Endodermal cell (in vitro differentiated cells): ENCODE results near the gene GPR149. TPM values are rescaled to one million over a fixed set of nuclear protein-coding genes. Genes with fewer than 3 reads are reported as not detected.

Experiments used
- DNase-seq: peaks from one replicate; pipeline ENCODE4 v3.0.0-alpha.2; 2017
- H3K27ac ChIP-seq: 2 replicates; pipeline ENCODE4 v1.5.1; 2013; ENCODE audit warnings: mild to moderate bottlenecking, low read depth, low read length, moderate library complexity
- H3K27me3 ChIP-seq: 2 replicates; pipeline ENCODE4 v1.6.1; 2013; ENCODE audit warnings: mild to moderate bottlenecking, low read length, moderate library complexity; ENCODE audit not compliant: insufficient read depth, control insufficient read depth, poor library complexity, severe bottlenecking
- H3K36me3 ChIP-seq: 2 replicates; pipeline ENCODE4 v1.7.0; 2013; ENCODE audit warnings: mild to moderate bottlenecking, low read length, moderate library complexity; ENCODE audit not compliant: control insufficient read depth, insufficient read depth
- H3K4me1 ChIP-seq: one replicate; pipeline ENCODE4 v1.7.0; 2013; ENCODE audit warnings: low read length; ENCODE audit not compliant: control insufficient read depth, insufficient read depth
- H3K4me3 ChIP-seq: 2 replicates; pipeline ENCODE4 v1.5.1; 2013; ENCODE audit warnings: mild to moderate bottlenecking, low read length, moderate library complexity
- H3K9ac ChIP-seq: 2 replicates; pipeline ENCODE4 v1.6.1; 2013; ENCODE audit warnings: mild to moderate bottlenecking, low read length, moderate library complexity; ENCODE audit not compliant: poor library complexity, severe bottlenecking; ENCODE audit errors: extremely low read depth
- H3K9me3 ChIP-seq: 2 replicates; pipeline ENCODE4 v1.6.1; 2013; ENCODE audit warnings: mild to moderate bottlenecking, low read length, moderate library complexity; ENCODE audit not compliant: control insufficient read depth
- H3K27ac Mint-ChIP-seq: 2 replicates; pipeline ENCODE4 v1.8.0; 2020; ENCODE audit warnings: mixed read lengths
- H3K27me3 Mint-ChIP-seq: 2 replicates; pipeline ENCODE4 v1.8.0; 2021; ENCODE audit warnings: mild to moderate bottlenecking, mixed read lengths; ENCODE audit not compliant: insufficient read depth
- H3K36me3 Mint-ChIP-seq: 2 replicates; pipeline ENCODE4 v1.8.0; 2020; ENCODE audit warnings: low read depth, mixed read lengths
- H3K4me1 Mint-ChIP-seq: 2 replicates; pipeline ENCODE4 v1.8.0; 2020; ENCODE audit warnings: mixed read lengths
- H3K4me3 Mint-ChIP-seq: 2 replicates; pipeline ENCODE4 v1.8.0; 2020; ENCODE audit warnings: mild to moderate bottlenecking, moderate library complexity, mixed read lengths
- H3K9me3 Mint-ChIP-seq: 2 replicates; pipeline ENCODE4 v1.8.0; 2020; ENCODE audit warnings: mild to moderate bottlenecking, mixed read lengths
- WGBS, 2 experiments: methylation state at CpG; one replicate each; pipeline versions ENCODE4 v1.1.5 to v1.1.7; 2013; ENCODE audit warnings: missing lambda C conversion rate in 2 of 2, mixed read lengths in 1 of 2; ENCODE audit not compliant: insufficient coverage in 1 of 2, insufficient read length in 1 of 2; 5-methylcytosine and 5-hydroxymethylcytosine counted together
- total RNA-seq, 2 donors: library from RNA; stranded (reverse); fragmentation: NEBNext Ultra II Directional in 1 of 2; extraction: Animal tissue kit (Norgen Biotek cat#: 25700) in 1 of 2; gene quantifications; 2 replicates in 1 of 2; 3 replicates in 1 of 2; pipeline ENCODE4 v1.2.1, GENCODE V29; 2021
- TF ChIP-seq, protein P1 (sequence below): fragments of 200-600 bp; sonication (generic); conservative IDR thresholded peaks from 2 replicates; pipeline ENCODE4 v1.5.0; 2021; ENCODE audit warnings: antibody characterized with exemption, mild to moderate bottlenecking

The GPR149 gene
- total RNA-seq, 2 donors from 2014 or later = not detected

- Mint-ChIP-seq H3K9me3 (no peaks in the 10 kb centered on the region), H3K27ac (no peak overlapping the region), H3K4me3 (no peak overlapping the region), H3K27me3 (peaks cover 12% of the 10 kb centered on the region), H3K36me3 (no peaks in the 10 kb centered on the region), H3K4me1 (no peaks in the 10 kb centered on the region)
- 35% methylated on average over 3 of the region's 3 CpGs; no CpG with 5 or more reads in 1 of the 2 experiments for WGBS, 2 experiments
- DNase-seq = peak; percentile 75
- Histone ChIP-seq H3K9ac (no peak overlapping the region), H3K27me3 (peaks cover 25% of the 10 kb centered on the region), H3K9me3 (no peaks in the 10 kb centered on the region), H3K4me3 (no peak overlapping the region), H3K4me1 (no peaks in the 10 kb centered on the region), H3K27ac (no peak overlapping the region), H3K36me3 (no peaks in the 10 kb centered on the region)
- TF ChIP-seq, protein P1, sequence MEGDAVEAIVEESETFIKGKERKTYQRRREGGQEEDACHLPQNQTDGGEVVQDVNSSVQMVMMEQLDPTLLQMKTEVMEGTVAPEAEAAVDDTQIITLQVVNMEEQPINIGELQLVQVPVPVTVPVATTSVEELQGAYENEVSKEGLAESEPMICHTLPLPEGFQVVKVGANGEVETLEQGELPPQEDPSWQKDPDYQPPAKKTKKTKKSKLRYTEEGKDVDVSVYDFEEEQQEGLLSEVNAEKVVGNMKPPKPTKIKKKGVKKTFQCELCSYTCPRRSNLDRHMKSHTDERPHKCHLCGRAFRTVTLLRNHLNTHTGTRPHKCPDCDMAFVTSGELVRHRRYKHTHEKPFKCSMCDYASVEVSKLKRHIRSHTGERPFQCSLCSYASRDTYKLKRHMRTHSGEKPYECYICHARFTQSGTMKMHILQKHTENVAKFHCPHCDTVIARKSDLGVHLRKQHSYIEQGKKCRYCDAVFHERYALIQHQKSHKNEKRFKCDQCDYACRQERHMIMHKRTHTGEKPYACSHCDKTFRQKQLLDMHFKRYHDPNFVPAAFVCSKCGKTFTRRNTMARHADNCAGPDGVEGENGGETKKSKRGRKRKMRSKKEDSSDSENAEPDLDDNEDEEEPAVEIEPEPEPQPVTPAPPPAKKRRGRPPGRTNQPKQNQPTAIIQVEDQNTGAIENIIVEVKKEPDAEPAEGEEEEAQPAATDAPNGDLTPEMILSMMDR = no peak
Measured at GRCh38 chr3:154421083-154421482, 8.9 kb downstream of the GPR149 start.

DNA sequence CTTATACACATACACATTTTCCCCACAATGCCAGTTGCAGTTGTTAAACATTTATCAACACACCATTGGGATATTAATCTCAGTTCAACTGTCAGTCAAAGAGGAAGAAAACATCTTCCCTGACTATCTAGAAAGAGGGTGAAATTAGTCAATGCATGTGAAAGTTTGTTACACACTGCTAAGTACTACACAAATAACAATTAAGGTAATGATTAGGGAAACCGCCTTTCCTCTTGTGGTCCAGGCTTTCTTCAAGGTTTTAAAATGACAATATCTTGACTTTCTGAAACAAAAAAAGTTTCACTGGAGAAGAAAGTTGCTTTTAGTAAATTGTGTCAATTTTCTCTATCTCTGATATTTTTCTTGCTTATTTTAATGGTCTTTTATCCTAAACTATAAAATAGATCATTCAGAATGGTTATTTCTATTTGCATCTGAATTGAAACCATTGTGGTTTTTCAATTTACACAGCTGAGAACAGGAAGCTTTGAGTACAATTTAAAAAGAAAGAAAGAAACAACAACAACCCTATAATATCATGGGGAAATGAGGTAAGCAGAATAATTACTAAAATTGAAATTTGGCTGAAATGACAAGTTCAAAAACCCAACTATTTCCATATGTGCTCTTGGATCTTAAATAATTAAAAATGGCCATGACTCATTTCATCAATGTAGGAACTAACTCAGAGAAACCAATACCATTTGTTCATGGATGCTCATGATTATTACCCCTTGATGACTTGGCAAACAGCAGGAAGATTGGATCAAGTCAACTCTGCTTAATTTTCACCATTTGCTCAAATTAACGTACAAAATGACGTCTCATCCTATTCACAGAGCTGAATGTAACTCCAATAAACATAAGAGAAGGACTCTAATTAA, 31.7 kb downstream of the GPR149 start:
- no peaks in the 10 kb centered on the region for H3K4me1 Mint-ChIP-seq
- H3K4me1 ChIP-seq = no peaks in the 10 kb centered on the region
- H3K4me3 Mint-ChIP-seq = no peak overlapping the region
- no peak overlapping the region for H3K27ac Mint-ChIP-seq
- no peaks in the 10 kb centered on the region for H3K27me3 ChIP-seq
- 90 to 93% methylated on average over 2 to 3 of the region's 3 CpGs for WGBS, 2 experiments
- H3K36me3 ChIP-seq = no peaks in the 10 kb centered on the region
- no peaks in the 10 kb centered on the region for H3K9me3 Mint-ChIP-seq
- no peaks in the 10 kb centered on the region for H3K9me3 ChIP-seq
- DNase-seq = no peak
- no peaks in the 10 kb centered on the region for H3K36me3 Mint-ChIP-seq
- no peaks in the 10 kb centered on the region for H3K27me3 Mint-ChIP-seq
- H3K4me3 ChIP-seq = no peak overlapping the region
- H3K27ac ChIP-seq = no peak overlapping the region
- TF ChIP-seq, protein P1 = no peak
- H3K9ac ChIP-seq = no peak overlapping the region

DNA sequence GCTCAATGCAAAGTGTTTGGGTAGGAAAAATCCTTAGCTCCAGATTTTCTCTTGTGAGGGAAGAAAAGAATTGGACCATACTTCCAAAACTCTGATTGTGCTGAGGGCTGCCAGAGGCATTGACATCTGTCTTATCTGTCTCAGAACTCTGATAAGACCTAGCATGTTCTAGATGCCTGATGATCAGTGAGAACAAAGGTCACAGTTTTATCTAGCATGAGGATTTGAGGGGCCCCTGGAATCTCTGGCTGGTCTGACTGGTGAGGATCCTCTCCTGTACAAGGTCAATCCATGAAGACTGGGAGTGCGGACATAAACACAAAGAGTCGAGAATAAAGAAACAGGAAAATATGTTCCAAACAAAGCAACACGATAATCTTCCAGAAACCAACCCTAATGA, 40.1 kb downstream of the GPR149 start:
- H3K9ac ChIP-seq = no peak overlapping the region
- DNase-seq = no peak
- 95% methylated on average over 3 of the region's 3 CpGs; no CpG with 5 or more reads in 1 of the 2 experiments for WGBS, 2 experiments
- TF ChIP-seq, protein P1 = no peak
- H3K9me3 ChIP-seq = no peaks in the 10 kb centered on the region
- H3K27me3 ChIP-seq = no peaks in the 10 kb centered on the region
- H3K36me3 ChIP-seq = no peaks in the 10 kb centered on the region
- Mint-ChIP-seq H3K27ac (peak overlapping the region; percentile 32), H3K9me3 (no peaks in the 10 kb centered on the region), H3K4me3 (no peak overlapping the region), H3K27me3 (no peaks in the 10 kb centered on the region), H3K4me1 (peaks cover 16% of the 10 kb centered on the region), H3K36me3 (no peaks in the 10 kb centered on the region)
- no peak overlapping the region for H3K27ac ChIP-seq
- H3K4me3 ChIP-seq = peak overlapping the region; percentile 61
- H3K4me1 ChIP-seq = peaks cover 7% of the 10 kb centered on the region
